ENCODE results near the gene ARID1B. TPM values are rescaled to one million over a fixed set of nuclear protein-coding genes. Genes with fewer than 3 reads are reported as not detected.

The ARID1B gene
- total RNA-seq, 1 experiment from 2014 or later, result 60.3 TPM

- H3K4me3 Mint-ChIP-seq, result no peak overlapping the region
- DNase-seq (ENCODE audit: low spot score) (no peak), ATAC-seq (no peak)
- H3K4me1 Mint-ChIP-seq, result peaks cover 39% of the 10 kb centered on the region
- H3K27ac Mint-ChIP-seq, result no peak overlapping the region
- CTCF ChIA-PET, result no interaction called here
- TF ChIP-seq MAX (CRISPR knock-in tag; IDR thresholded peaks at IDR 0.05), result no peak
- no peak for TF ChIP-seq E2F5 (CRISPR knock-in tag; IDR thresholded peaks at IDR 0.05)
- no peak for TF ChIP-seq AFF4 (CRISPR knock-in tag; IDR thresholded peaks at IDR 0.05; ENCODE audit: borderline replicate concordance)
- TF ChIP-seq KAT7 (CRISPR knock-in tag; IDR thresholded peaks at IDR 0.05; ENCODE audit: borderline replicate concordance), result no peak
- no peak for TF ChIP-seq ZNF532 (CRISPR knock-in tag; IDR thresholded peaks at IDR 0.05; ENCODE audit: borderline replicate concordance)
- no peak for TF ChIP-seq ZNF219 (CRISPR knock-in tag; IDR thresholded peaks at IDR 0.05; ENCODE audit: borderline replicate concordance)
- H3K27me3 Mint-ChIP-seq (ENCODE audit: low read depth), result no peaks in the 10 kb centered on the region
- no peaks in the 10 kb centered on the region for H3K36me3 Mint-ChIP-seq
- POLR2A ChIA-PET, result no interaction called here
- H3K9me3 Mint-ChIP-seq, result no peaks in the 10 kb centered on the region
These were observed 270.8 kb downstream of the ARID1B start for GRCh38 chr6:157047951-157048350.

GRCh38 chr6:157049133-157049532 lies 272.0 kb downstream of the ARID1B start:
- Mint-ChIP-seq H3K27me3 (ENCODE audit: low read depth) (no peaks in the 10 kb centered on the region), H3K36me3 (no peaks in the 10 kb centered on the region), H3K9me3 (no peaks in the 10 kb centered on the region), H3K4me3 (no peak overlapping the region), H3K4me1 (peaks cover 36% of the 10 kb centered on the region), H3K27ac (peak overlapping the region; percentile 61)
- DNase-seq (ENCODE audit: low spot score) (no peak), ATAC-seq (peak; percentile 39; the same call in 1 of the 2 replicates)
- TF ChIP-seq NR2C2 (CRISPR knock-in tag; IDR thresholded peaks at IDR 0.05) (no peak), SP1 (CRISPR knock-in tag; conservative IDR thresholded peaks at IDR 0.05) (no peak), FOXJ3 (CRISPR knock-in tag; IDR thresholded peaks at IDR 0.05; ENCODE audit: borderline replicate concordance) (no peak), HMGA2 (CRISPR knock-in tag; IDR thresholded peaks at IDR 0.05) (no peak), TP53 (CRISPR knock-in tag; IDR thresholded peaks at IDR 0.05) (no peak), ARID4B (CRISPR knock-in tag; IDR thresholded peaks at IDR 0.05; ENCODE audit: borderline replicate concordance) (no peak), ZNF671 (CRISPR knock-in tag; IDR thresholded peaks at IDR 0.05) (no peak), PREB (CRISPR knock-in tag; IDR thresholded peaks at IDR 0.05; ENCODE audit: borderline replicate concordance) (no peak)
- POLR2A ChIA-PET, result interaction anchor here (0.6 to 0.7 kb wide), 2 partner anchors 20 to 173 kb away, joined by 3 to 4 read pairs; no protein-coding TSS in a partner anchor
- CTCF ChIA-PET, result no interaction called here
